A549 (cell line): Measurements from ENCODE around the gene KIF1A. TPM values are rescaled to one million over a fixed set of nuclear protein-coding genes. Genes with fewer than 3 reads are reported as not detected.

Experiments
- ATAC-seq, 2 experiments: fragments of 200-7000 bp in 1 of 2; fragments of >200 bp in 1 of 2; cut with Nextera tagmentation in 1 of 2; cut with Tn5 transposase in 1 of 2; 3 replicates each; pipeline versions ENCODE4 v1.8.0 to v1.9.1; 2018 to 2020; ENCODE audit warnings: mild to moderate bottlenecking in 1 of 2, moderate library complexity in 1 of 2
- CTCF ChIA-PET: fragments of 300-600 bp; sonication (Branson Sonifier 250); formaldehyde crosslinking; extraction: SDS; loops from one replicate; lab custom pipeline; 2021; ENCODE audit warnings: antibody characterized with exemption, inconsistent platforms; lab: Yijun Ruan, JAX
- POLR2A ChIA-PET: fragments of 350-600 bp; formaldehyde crosslinking; extraction: SDS; loops from one replicate; lab custom pipeline; 2021; ENCODE audit warnings: antibody characterized with exemption, inconsistent platforms; lab: Yijun Ruan, JAX
- DNase-seq, 2 experiments: peaks; one replicate each; pipeline versions ENCODE4 v3.0.0 to v3.0.0-alpha.2; 2011 to 2016; ENCODE audit warnings: low read depth in 1 of 2, low spot score in 1 of 2
- FAIRE-seq: peaks from 2 replicates; lab custom pipeline; 2011; peaks lifted over from hg19 to GRCh38; lab: Jason Lieb, UNC
- H3K27ac ChIP-seq, 2 experiments: fragments of >200 bp; sonication (Bioruptor Twin); formaldehyde crosslinking; 3 replicates each; pipeline ENCODE4 v1.5.1; 2016 to 2017
- H3K4me1 ChIP-seq: fragments of >200 bp; sonication (Bioruptor Twin); formaldehyde crosslinking; 3 replicates; pipeline ENCODE4 v1.6.1; 2016
- H3K4me2 ChIP-seq: fragments of >200 bp; sonication (Bioruptor Twin); formaldehyde crosslinking; 3 replicates; pipeline ENCODE4 v1.6.1; 2016
- H3K4me3 ChIP-seq: fragments of >200 bp; sonication (Bioruptor Twin); formaldehyde crosslinking; 3 replicates; pipeline ENCODE4 v1.5.1; 2016
- H3K9me3 ChIP-seq: fragments of >200 bp; sonication (Bioruptor Twin); formaldehyde crosslinking; 3 replicates; pipeline ENCODE4 v1.6.1; 2016
- CBX8 ChIP-seq: fragments of 200-600 bp; sonication (generic); IDR thresholded peaks from 2 replicates; pipeline ENCODE4 v1.6.1; 2016
- CEBPB ChIP-seq, 2 experiments: fragments of >200 bp in 1 of 2; sonication (Bioruptor Twin) in 1 of 2; formaldehyde crosslinking in 1 of 2; IDR thresholded peaks; 2 replicates each; pipeline ENCODE4 v1.6.1; 2012 to 2016
- EP300 ChIP-seq, 2 experiments: fragments of >200 bp; sonication (Bioruptor Twin); formaldehyde crosslinking; IDR thresholded peaks; 2 replicates in 1 of 2; 3 replicates in 1 of 2; pipeline ENCODE4 v1.6.1; 2016 to 2017
- FOSB ChIP-seq: fragments of 250-450 bp; sonication (Bioruptor Pico); IDR thresholded peaks from 2 replicates; pipeline ENCODE4 v1.5.0; 2020; ENCODE audit warnings: mild to moderate bottlenecking, moderate library complexity
- FOSL2 ChIP-seq, 2 experiments: fragments of 450-650 bp in 1 of 2; fragments of >200 bp in 1 of 2; sonication (Bioruptor Twin) in 1 of 2; formaldehyde crosslinking; IDR thresholded peaks; 2 replicates each; pipeline versions ENCODE4 v1.5.0 to v1.6.1; 2016 to 2020; ENCODE audit warnings: mild to moderate bottlenecking in 1 of 2, moderate library complexity in 1 of 2
- GATA3 ChIP-seq: IDR thresholded peaks from 2 replicates; pipeline ENCODE4 v1.6.1; 2012; ENCODE audit warnings: borderline replicate concordance
- HOXB5 ChIP-seq: fragments of 250-450 bp; sonication (Bioruptor Pico); IDR thresholded peaks from 2 replicates; pipeline ENCODE4 v1.5.0; 2020; ENCODE audit warnings: mild to moderate bottlenecking, moderate library complexity
- JUNB ChIP-seq: fragments of >200 bp; sonication (Bioruptor Twin); formaldehyde crosslinking; IDR thresholded peaks from 2 replicates; pipeline ENCODE4 v1.6.1; 2016
- KDM1A ChIP-seq: fragments of 200-600 bp; sonication (generic); IDR thresholded peaks from 2 replicates; pipeline ENCODE4 v1.6.1; 2016; ENCODE audit warnings: low read depth, mild to moderate bottlenecking
- MYC ChIP-seq: IDR thresholded peaks from 2 replicates; pipeline ENCODE4 v1.6.1; 2012; ENCODE audit warnings: mild to moderate bottlenecking, inconsistent platforms, low read length, improper control_type of control experiment, borderline replicate concordance
- NPAS2 ChIP-seq: fragments of 250-450 bp; sonication (Bioruptor Pico); IDR thresholded peaks from 2 replicates; pipeline ENCODE4 v1.8.0; 2022; ENCODE audit warnings: mild to moderate bottlenecking, moderate library complexity, borderline replicate concordance
- NR3C1 ChIP-seq: fragments of >200 bp; sonication (Bioruptor Twin); formaldehyde crosslinking; IDR thresholded peaks from 3 replicates; pipeline ENCODE4 v1.6.1; 2017
- POLR2A ChIP-seq: IDR thresholded peaks from 2 replicates; pipeline ENCODE4 v1.6.1; 2012; ENCODE audit warnings: mild to moderate bottlenecking, low read length
- RCOR1 ChIP-seq: fragments of 150-350 bp; IDR thresholded peaks from 2 replicates; pipeline ENCODE4 v1.6.1; 2014; ENCODE audit warnings: antibody characterized with exemption, low read length, low read depth
- RFX5 ChIP-seq: fragments of 450-650 bp; IDR thresholded peaks from 2 replicates; pipeline ENCODE4 v1.7.1; 2014; ENCODE audit warnings: antibody characterized with exemption, mild to moderate bottlenecking, moderate library complexity
- RNF2 ChIP-seq: fragments of 200-600 bp; sonication (generic); IDR thresholded peaks from 2 replicates; pipeline ENCODE4 v1.6.1; 2016; ENCODE audit warnings: low read depth, mild to moderate bottlenecking, antibody characterized with exemption, moderate library complexity, borderline replicate concordance
- SREBF2 ChIP-seq: fragments of 450-650 bp; IDR thresholded peaks from 2 replicates; pipeline ENCODE4 v1.6.1; 2014; ENCODE audit warnings: mild to moderate bottlenecking, moderate library complexity
- TFCP2L1 ChIP-seq: fragments of 250-450 bp; sonication (Bioruptor Pico); IDR thresholded peaks from 2 replicates; pipeline ENCODE4 v1.5.0; 2021; ENCODE audit warnings: mild to moderate bottlenecking
- WGBS: methylation state at CpG from one replicate; pipeline ENCODE4 v1.1.6; 2017; ENCODE audit errors: missing lambda C conversion rate; 5-methylcytosine and 5-hydroxymethylcytosine counted together
- polyA plus RNA-seq, 4 experiments: library from polyadenylated mRNA; depleted of rRNA in 3 of 4; stranded (reverse); fragments of >200 nt; fragmentation: RNase III in 1 of 4; extraction: RNeasy Plus Mini Kit Qiagen cat#74134 plus additional on column Dnase treatment in 1 of 4; gene quantifications; 2 replicates in 3 of 4; 3 replicates in 1 of 4; pipeline ENCODE4 v1.2.3, GENCODE V29; 2011 to 2017
- TF ChIP-seq, protein P1 (sequence below): fragments of 150-350 bp; IDR thresholded peaks from 2 replicates; pipeline ENCODE4 v1.6.1; 2014; ENCODE audit warnings: low read depth, mild to moderate bottlenecking, low read length
- TF ChIP-seq, protein P2 (sequence below): IDR thresholded peaks from 2 replicates; pipeline ENCODE4 v1.6.1; 2012
- TF ChIP-seq, protein P3 (sequence below): fragments of 250-450 bp; sonication (Bioruptor Pico); IDR thresholded peaks from 2 replicates; pipeline ENCODE4 v1.5.0; 2021; ENCODE audit warnings: mild to moderate bottlenecking, moderate library complexity, borderline replicate concordance

Gene KIF1A
- polyA plus RNA-seq, 2 of the 4 experiments (the other 2 are of a cell fraction): 0.28 to 0.50 TPM

DNA sequence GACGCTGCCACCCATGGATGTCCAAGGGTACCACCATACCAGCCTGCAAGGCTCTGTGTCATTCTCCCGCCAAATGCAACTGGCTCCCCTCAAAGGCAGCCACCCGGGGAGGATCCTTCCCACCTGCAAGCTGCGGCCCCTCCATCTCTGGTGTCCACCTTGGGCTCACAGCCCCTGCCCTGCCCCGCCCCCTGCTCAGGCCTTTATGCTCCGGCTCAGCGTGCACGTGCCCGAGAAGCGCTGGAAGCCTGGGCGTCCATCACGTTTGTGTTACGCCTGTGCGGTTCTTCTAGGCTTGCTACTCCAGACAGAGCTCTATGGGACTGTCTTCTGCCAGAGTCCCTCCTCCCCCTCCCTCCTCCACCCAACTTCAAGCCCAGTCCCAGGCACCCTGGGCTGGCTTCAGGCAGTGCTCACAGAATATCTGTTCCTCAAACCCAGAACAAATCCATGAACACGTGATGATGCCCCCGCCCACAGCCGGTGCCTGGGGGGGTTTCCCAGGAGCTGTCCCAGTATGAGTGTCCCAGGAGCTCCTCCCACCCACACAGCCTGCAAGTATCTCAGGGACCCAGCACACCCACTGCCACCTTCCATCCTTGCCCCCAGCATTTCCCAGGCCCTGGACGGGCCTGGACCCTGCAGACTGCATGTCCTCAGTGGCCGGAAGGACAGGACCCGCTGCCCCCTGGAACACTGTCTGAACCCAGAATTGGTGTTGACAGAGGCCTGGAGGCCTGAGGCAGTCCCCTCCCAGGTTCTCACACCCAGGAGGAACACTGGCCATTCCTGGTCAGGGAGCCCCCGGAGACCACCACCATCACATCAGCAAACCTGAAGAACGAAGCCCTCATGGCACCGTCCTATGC, 30.3 kb downstream of the KIF1A start:
- Histone ChIP-seq H3K4me3 (no peak overlapping the region), H3K4me1 (no peaks in the 10 kb centered on the region), H3K4me2 (no peak overlapping the region), H3K9me3 (no peaks in the 10 kb centered on the region), H3K27ac (no peak overlapping the region)
- ChIA-PET POLR2A (no interaction called here), CTCF (interaction anchor here (1.2 to 1.7 kb wide), 2 partner anchors 9 to 51 kb away, joined by 3 to 5 read pairs; no protein-coding TSS in a partner anchor)
- WGBS: 71% methylated on average over 9 of the region's 23 CpGs
- DNase-seq (no peak), FAIRE-seq (no peak), ATAC-seq (no peak)
- TF ChIP-seq RFX5 (no peak), HOXB5 (CRISPR knock-in tag) (no peak), POLR2A (no peak), FOSB (CRISPR knock-in tag) (no peak), JUNB (no peak), CBX8 (no peak), KDM1A (no peak), SREBF2 (no peak), EP300 (IDR thresholded peaks at IDR 0.05) (no peak), TFCP2L1 (CRISPR knock-in tag) (no peak)
- TF ChIP-seq, protein P1, sequence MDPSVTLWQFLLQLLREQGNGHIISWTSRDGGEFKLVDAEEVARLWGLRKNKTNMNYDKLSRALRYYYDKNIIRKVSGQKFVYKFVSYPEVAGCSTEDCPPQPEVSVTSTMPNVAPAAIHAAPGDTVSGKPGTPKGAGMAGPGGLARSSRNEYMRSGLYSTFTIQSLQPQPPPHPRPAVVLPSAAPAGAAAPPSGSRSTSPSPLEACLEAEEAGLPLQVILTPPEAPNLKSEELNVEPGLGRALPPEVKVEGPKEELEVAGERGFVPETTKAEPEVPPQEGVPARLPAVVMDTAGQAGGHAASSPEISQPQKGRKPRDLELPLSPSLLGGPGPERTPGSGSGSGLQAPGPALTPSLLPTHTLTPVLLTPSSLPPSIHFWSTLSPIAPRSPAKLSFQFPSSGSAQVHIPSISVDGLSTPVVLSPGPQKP: no peak

DNA sequence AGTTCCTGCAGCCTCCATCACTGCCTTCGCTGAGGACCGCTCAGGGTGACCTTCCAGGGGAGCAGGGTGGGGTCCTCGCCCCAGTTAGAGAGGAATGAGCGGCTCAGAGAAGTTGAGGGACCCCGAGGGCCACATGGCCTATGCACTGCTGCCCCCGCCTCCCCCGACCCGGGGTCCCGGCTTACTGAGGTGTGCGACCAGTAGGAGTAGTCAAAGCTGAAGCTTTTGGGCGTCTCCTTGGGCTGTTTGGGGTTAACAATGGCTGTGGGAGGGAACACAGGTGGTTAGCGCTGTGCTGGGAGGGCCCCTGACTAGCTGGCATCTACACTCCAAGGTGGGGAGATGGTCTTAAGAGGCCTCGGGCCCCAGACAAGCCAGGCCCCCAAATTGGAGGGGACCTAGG, 31.0 kb downstream of the KIF1A start:
- Histone ChIP-seq H3K4me1 (no peaks in the 10 kb centered on the region), H3K4me3 (no peak overlapping the region), H3K4me2 (no peak overlapping the region), H3K9me3 (no peaks in the 10 kb centered on the region), H3K27ac (no peak overlapping the region)
- CTCF ChIA-PET: interaction anchor here (1.2 to 1.7 kb wide), 2 partner anchors 10 to 52 kb away, joined by 3 to 5 read pairs; no protein-coding TSS in a partner anchor
- DNase-seq (no peak), ATAC-seq (no peak), FAIRE-seq (no peak)
- TF ChIP-seq, protein P2, sequence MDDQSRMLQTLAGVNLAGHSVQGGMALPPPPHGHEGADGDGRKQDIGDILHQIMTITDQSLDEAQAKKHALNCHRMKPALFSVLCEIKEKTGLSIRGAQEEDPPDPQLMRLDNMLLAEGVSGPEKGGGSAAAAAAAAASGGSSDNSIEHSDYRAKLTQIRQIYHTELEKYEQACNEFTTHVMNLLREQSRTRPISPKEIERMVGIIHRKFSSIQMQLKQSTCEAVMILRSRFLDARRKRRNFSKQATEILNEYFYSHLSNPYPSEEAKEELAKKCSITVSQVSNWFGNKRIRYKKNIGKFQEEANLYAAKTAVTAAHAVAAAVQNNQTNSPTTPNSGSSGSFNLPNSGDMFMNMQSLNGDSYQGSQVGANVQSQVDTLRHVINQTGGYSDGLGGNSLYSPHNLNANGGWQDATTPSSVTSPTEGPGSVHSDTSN: no peak
- TF ChIP-seq SREBF2 (no peak), NR3C1 (no peak), CEBPB (IDR thresholded peaks at IDR 0.05) (no peak), GATA3 (no peak), NPAS2 (CRISPR knock-in tag) (no peak), MYC (no peak), FOSL2 (IDR thresholded peaks at IDR 0.05) (no peak), FOSL2 (CRISPR knock-in tag; IDR thresholded peaks at IDR 0.05) (no peak), RCOR1 (no peak), RNF2 (no peak), JUNB (no peak)
- TF ChIP-seq, protein P3, sequence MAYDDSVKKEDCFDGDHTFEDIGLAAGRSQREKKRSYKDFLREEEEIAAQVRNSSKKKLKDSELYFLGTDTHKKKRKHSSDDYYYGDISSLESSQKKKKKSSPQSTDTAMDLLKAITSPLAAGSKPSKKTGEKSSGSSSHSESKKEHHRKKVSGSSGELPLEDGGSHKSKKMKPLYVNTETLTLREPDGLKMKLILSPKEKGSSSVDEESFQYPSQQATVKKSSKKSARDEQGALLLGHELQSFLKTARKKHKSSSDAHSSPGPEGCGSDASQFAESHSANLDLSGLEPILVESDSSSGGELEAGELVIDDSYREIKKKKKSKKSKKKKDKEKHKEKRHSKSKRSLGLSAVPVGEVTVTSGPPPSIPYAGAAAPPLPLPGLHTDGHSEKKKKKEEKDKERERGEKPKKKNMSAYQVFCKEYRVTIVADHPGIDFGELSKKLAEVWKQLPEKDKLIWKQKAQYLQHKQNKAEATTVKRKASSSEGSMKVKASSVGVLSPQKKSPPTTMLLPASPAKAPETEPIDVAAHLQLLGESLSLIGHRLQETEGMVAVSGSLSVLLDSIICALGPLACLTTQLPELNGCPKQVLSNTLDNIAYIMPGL (CRISPR knock-in tag): no peak
- WGBS: 54% methylated on average over 12 of the region's 13 CpGs
- POLR2A ChIA-PET: no interaction called here
